ENCODE results near the gene ATF5. TPM values are rescaled to one million over a fixed set of nuclear protein-coding genes. Genes with fewer than 3 reads are reported as not detected.

The ATF5 gene
- polyA plus RNA-seq, 3 donors, result 20.6 to 28.6 (median 26.0) TPM

Other genes starting within 250 kb of the ATF5 start
- 1 to 10 TPM; 1.1 to 1.6 (median 1.5) TPM for gene ADM5, start 239.6 kb upstream of the ATF5 start, polyA plus RNA-seq (ENCODE audit: insufficient read length in 3 of 3)
- gene CPT1C, start 238.1 kb upstream of the ATF5 start, polyA plus RNA-seq (ENCODE audit: insufficient read length in 3 of 3), result 10 to 100 TPM in 2 of 3 donors, 1 to 10 TPM in 1; 8.0 to 12.8 (median 11.1) TPM
- under 1 TPM in 2 of 3 donors, not detected in 1; 0.10 to 0.18 TPM for gene TSKS, start 165.9 kb upstream of the ATF5 start, polyA plus RNA-seq (ENCODE audit: insufficient read length in 3 of 3)
- gene AP2A1, start 162.2 kb upstream of the ATF5 start, polyA plus RNA-seq (ENCODE audit: insufficient read length in 3 of 3), result 10 to 100 TPM; 44.5 to 69.2 (median 66.9) TPM
- gene FUZ, start 115.9 kb upstream of the ATF5 start, polyA plus RNA-seq (ENCODE audit: insufficient read length in 3 of 3), result 10 to 100 TPM; 35.6 to 42.1 (median 38.4) TPM
- 10 to 100 TPM; 61.4 to 74.1 (median 69.6) TPM for gene MED25, start 110.9 kb upstream of the ATF5 start, polyA plus RNA-seq (ENCODE audit: insufficient read length in 3 of 3)
- gene PTOV1, start 78.0 kb upstream of the ATF5 start, polyA plus RNA-seq (ENCODE audit: insufficient read length in 3 of 3), result 100 to 1,000 TPM; 278 to 373 (median 349) TPM
- 10 to 100 TPM; 41.8 to 93.0 (median 60.3) TPM for gene PNKP, start 61.6 kb upstream of the ATF5 start, polyA plus RNA-seq (ENCODE audit: insufficient read length in 3 of 3)
- 10 to 100 TPM; 23.9 to 40.5 (median 38.1) TPM for gene AKT1S1, start 51.9 kb upstream of the ATF5 start, polyA plus RNA-seq (ENCODE audit: insufficient read length in 3 of 3)
- gene TBC1D17, start 51.5 kb upstream of the ATF5 start, polyA plus RNA-seq (ENCODE audit: insufficient read length in 3 of 3), result 10 to 100 TPM; 38.3 to 61.4 (median 43.0) TPM
- 1 to 10 TPM; 3.2 to 7.2 (median 3.9) TPM for gene IL4I1, start 32.3 kb upstream of the ATF5 start, polyA plus RNA-seq (ENCODE audit: insufficient read length in 3 of 3)
- 10 to 100 TPM; 55.1 to 70.3 (median 67.1) TPM for gene NUP62, start 299 bp downstream of the ATF5 start, polyA plus RNA-seq (ENCODE audit: insufficient read length in 3 of 3)
- gene SIGLEC11, start 32.0 kb downstream of the ATF5 start, polyA plus RNA-seq (ENCODE audit: insufficient read length in 3 of 3), result 1 to 10 TPM; 4.9 to 6.6 (median 5.0) TPM
- gene VRK3, start 96.2 kb downstream of the ATF5 start, polyA plus RNA-seq (ENCODE audit: insufficient read length in 3 of 3), result 10 to 100 TPM; 48.2 to 54.1 (median 49.6) TPM
- 10 to 100 TPM; 16.5 to 19.0 (median 16.5) TPM for gene ZNF473, start 96.8 kb downstream of the ATF5 start, polyA plus RNA-seq (ENCODE audit: insufficient read length in 3 of 3)
- gene IZUMO2, start 234.1 kb downstream of the ATF5 start, polyA plus RNA-seq (ENCODE audit: insufficient read length in 3 of 3), result under 1 TPM in 2 of 3 donors, not detected in 1; 0.22 to 0.53 TPM

Measured in renal cortex interstitium (tissue), 3 donors.